HepG2 (cell line): ENCODE measurements around the gene GIN1. TPM values are rescaled to one million over a fixed set of nuclear protein-coding genes. Genes with fewer than 3 reads are reported as not detected.

Experiments
- ATAC-seq: fragments of 200-7000 bp; cut with Tn5 transposase; 3 replicates; pipeline ENCODE4 v1.9.1; 2020; ENCODE audit warnings: mild to moderate bottlenecking, moderate library complexity
- BruUV-seq: library from RNA; stranded (reverse); fragments of 400-500 nt; replicated peaks from 2 replicates; lab custom pipeline; 2021; lab: Mats Ljungman, UMichigan
- CTCF ChIA-PET: fragments of 300-600 bp; formaldehyde crosslinking; extraction: SDS; loops from one replicate; lab custom pipeline; 2021; ENCODE audit warnings: low total read pairs, inconsistent platforms, low intra/inter-chr PET ratio; lab: Yijun Ruan, JAX
- POLR2A ChIA-PET: fragments of 350-600 bp; sonication (Branson Sonifier 250); formaldehyde crosslinking; loops from one replicate; lab custom pipeline; 2020; ENCODE audit warnings: antibody characterized with exemption, inconsistent platforms; lab: Yijun Ruan, JAX
- DNase-seq: peaks from one replicate; pipeline ENCODE4 v3.0.0-alpha.2; 2015; ENCODE audit warnings: low spot score
- FAIRE-seq: peaks from 3 replicates; lab custom pipeline; 2011; peaks lifted over from hg19 to GRCh38; lab: Jason Lieb, UNC
- H2AFZ ChIP-seq: one replicate; pipeline ENCODE4 v1.6.1; 2011; ENCODE audit warnings: low read length, inconsistent platforms
- H3K27ac ChIP-seq: fragments of 300-600 bp; 3 replicates; pipeline ENCODE4 v1.8.0; 2011; ENCODE audit warnings: mixed run types, mild to moderate bottlenecking, mixed read lengths, low read length, inconsistent platforms; ENCODE audit not compliant: insufficient read depth; ENCODE audit errors: extremely low read length
- H3K27me3 ChIP-seq, 2 experiments: fragments of 200-600 bp in 1 of 2; 2 replicates in 1 of 2; 3 replicates in 1 of 2; pipeline versions ENCODE4 v1.6.0 to v1.8.0; 2011; ENCODE audit warnings: low read length in 2 of 2, mild to moderate bottlenecking in 2 of 2, moderate library complexity in 2 of 2, inconsistent platforms in 1 of 2; ENCODE audit not compliant: insufficient read depth in 2 of 2, control insufficient read depth in 1 of 2
- H3K36me3 ChIP-seq, 2 experiments: fragments of 200-600 bp in 1 of 2; replicated peaks in 1 of 2; 2 replicates in 1 of 2; 3 replicates in 1 of 2; pipeline versions ENCODE4 v1.5.1 to v1.8.0; 2011; ENCODE audit warnings: low read length in 2 of 2, inconsistent platforms in 1 of 2; ENCODE audit not compliant: insufficient read depth in 2 of 2, control insufficient read depth in 1 of 2
- H3K4me1 ChIP-seq: 2 replicates; pipeline ENCODE4 v1.5.1; 2012; ENCODE audit warnings: low read length, inconsistent platforms; ENCODE audit not compliant: insufficient read depth
- H3K4me2 ChIP-seq: 2 replicates; pipeline ENCODE4 v1.6.0; 2011; ENCODE audit warnings: low read depth, low read length, inconsistent platforms
- H3K4me3 ChIP-seq, 3 experiments: fragments of 200-600 bp in 1 of 3; sonication (generic), shearing (Covaris generic) in 1 of 3; replicated peaks in 1 of 3; 2 replicates each; pipeline ENCODE4 v1.5.1; 2011 to 2016; ENCODE audit warnings: low read length in 3 of 3, inconsistent platforms in 2 of 3, low read depth in 2 of 3, mild to moderate bottlenecking in 2 of 3, control low read depth in 1 of 3, mixed read lengths in 1 of 3; ENCODE audit not compliant: insufficient read depth in 1 of 3
- H3K79me2 ChIP-seq: one replicate; pipeline ENCODE4 v1.6.1; 2011; ENCODE audit warnings: low read length, inconsistent platforms; ENCODE audit not compliant: insufficient read depth
- H3K9ac ChIP-seq: 2 replicates; pipeline ENCODE4 v1.6.0; 2011; ENCODE audit warnings: mild to moderate bottlenecking, low read depth, low read length, inconsistent platforms; ENCODE audit not compliant: insufficient read depth
- H3K9me3 ChIP-seq: 2 replicates; pipeline ENCODE4 v1.5.1; 2012; ENCODE audit warnings: mild to moderate bottlenecking, low read length
- H4K20me1 ChIP-seq: 2 replicates; pipeline ENCODE4 v1.6.0; 2011; ENCODE audit warnings: inconsistent platforms, mild to moderate bottlenecking, low read length, moderate library complexity; ENCODE audit not compliant: insufficient read depth
- ARID3A ChIP-seq: IDR thresholded peaks from 2 replicates; pipeline ENCODE4 v1.6.1; 2012; ENCODE audit warnings: low read depth, low read length, improper control_type of control experiment
- CENPT ChIP-seq: sonication (generic); formaldehyde crosslinking; IDR thresholded peaks from 2 replicates; pipeline ENCODE4 v1.8.0; 2022; ENCODE audit warnings: low read depth, mild to moderate bottlenecking, moderate library complexity, missing genetic modification reagents
- CHCHD3 ChIP-seq: sonication (generic); formaldehyde crosslinking; IDR thresholded peaks from 2 replicates; pipeline ENCODE4 v1.8.0; 2022; ENCODE audit warnings: mild to moderate bottlenecking, missing genetic modification reagents, moderate library complexity
- CREB1 ChIP-seq, 2 experiments: fragments of 450-650 bp in 1 of 2; IDR thresholded peaks; 2 replicates each; pipeline ENCODE4 v1.6.1; 2016 to 2017; ENCODE audit warnings: control low read depth in 1 of 2, mild to moderate bottlenecking in 1 of 2, missing compliant biosample characterization in 1 of 2, missing genetic modification characterization in 1 of 2
- DDIT3 ChIP-seq: sonication (generic); formaldehyde crosslinking; IDR thresholded peaks from 2 replicates; pipeline ENCODE4 v1.4.0; 2020; ENCODE audit warnings: mild to moderate bottlenecking, missing genetic modification reagents
- E2F1 ChIP-seq: sonication (generic); formaldehyde crosslinking; IDR thresholded peaks from 2 replicates; pipeline ENCODE4 v1.5.0; 2020; ENCODE audit warnings: missing genetic modification reagents
- GZF1 ChIP-seq: sonication (generic); formaldehyde crosslinking; IDR thresholded peaks from 2 replicates; pipeline ENCODE4 v1.5.1; 2020; ENCODE audit warnings: mild to moderate bottlenecking, missing genetic modification reagents
- HNF4A ChIP-seq: sonication (generic); formaldehyde crosslinking; IDR thresholded peaks from 2 replicates; pipeline ENCODE4 v1.4.0; 2020; ENCODE audit warnings: missing genetic modification reagents
- NR3C1 ChIP-seq: sonication (generic); formaldehyde crosslinking; IDR thresholded peaks from 2 replicates; pipeline ENCODE4 v1.4.0; 2020; ENCODE audit warnings: missing genetic modification reagents
- PPARG ChIP-seq: conservative IDR thresholded peaks from 2 replicates; pipeline ENCODE4 v1.6.1; 2016; ENCODE audit warnings: missing biosample characterization, missing genetic modification reagents
- THAP9 ChIP-seq: sonication (generic); formaldehyde crosslinking; IDR thresholded peaks from 2 replicates; pipeline ENCODE4; 2020; ENCODE audit warnings: missing genetic modification reagents, mild to moderate bottlenecking, borderline replicate concordance
- WIZ ChIP-seq: sonication (generic); formaldehyde crosslinking; IDR thresholded peaks from 2 replicates; pipeline ENCODE4 v1.5.1; 2020; ENCODE audit warnings: mild to moderate bottlenecking, missing genetic modification reagents
- ZFP36L2 ChIP-seq: sonication (generic); formaldehyde crosslinking; IDR thresholded peaks from 2 replicates; pipeline ENCODE4 v1.4.0; 2020; ENCODE audit warnings: missing genetic modification reagents
- ZNF251 ChIP-seq: sonication (generic); formaldehyde crosslinking; IDR thresholded peaks from 2 replicates; pipeline ENCODE4 v1.9.0; 2021; ENCODE audit warnings: mild to moderate bottlenecking, missing genetic modification reagents
- ZNF33A ChIP-seq: sonication (generic); formaldehyde crosslinking; IDR thresholded peaks from 2 replicates; pipeline ENCODE4 v1.5.1; 2020; ENCODE audit warnings: missing genetic modification reagents, mild to moderate bottlenecking, moderate library complexity, borderline replicate concordance
- ZNF343 ChIP-seq: sonication (generic); formaldehyde crosslinking; IDR thresholded peaks from 2 replicates; pipeline ENCODE4 v1.4.0; 2020; ENCODE audit warnings: mild to moderate bottlenecking, missing genetic modification reagents
- ZNF513 ChIP-seq: sonication (generic); formaldehyde crosslinking; conservative IDR thresholded peaks from 2 replicates; pipeline ENCODE4 v1.5.0; 2020; ENCODE audit warnings: missing genetic modification reagents
- ZNF878 ChIP-seq: sonication (generic); formaldehyde crosslinking; IDR thresholded peaks from 2 replicates; pipeline ENCODE4 v1.8.1; 2023; ENCODE audit warnings: mild to moderate bottlenecking, missing genetic modification reagents, moderate library complexity
- ZSCAN30 ChIP-seq: sonication (generic); formaldehyde crosslinking; IDR thresholded peaks from 2 replicates; pipeline ENCODE4 v1.5.0; 2020; ENCODE audit warnings: mild to moderate bottlenecking, missing genetic modification reagents
- WGBS: methylation state at CpG from one replicate; pipeline ENCODE4 v1.1.6; 2017; ENCODE audit warnings: low lambda C conversion rate; 5-methylcytosine and 5-hydroxymethylcytosine counted together
- in situ Hi-C: cut with HindIII; loops from 2 replicates; pipeline ENCODE4 v1.10.0; 2017; ENCODE audit warnings: low pct_unique_long_range_greater_than_20kb; ENCODE audit not compliant: extremely low pct_ligation_motif_present
- intact Hi-C: fragments of 100-400 bp; cut with micrococcal nuclease; formaldehyde crosslinking; loops from one replicate; pipeline ENCODE4 v1.10.0; 2022; ENCODE audit not compliant: unreplicated experiment
- polyA plus RNA-seq, 8 experiments: library from polyadenylated mRNA; depleted of rRNA in 3 of 8; stranded (reverse) in 7 of 8; unstranded in 1 of 8; fragments of >200 nt; fragmentation: Illumina TruSeq in 4 of 8; extraction: Trizol in 4 of 8; gene quantifications; 2 replicates each; pipeline versions ENCODE4 v1.2.1 to v1.2.3, GENCODE V29; 2011 to 2016; ENCODE audit warnings: low read depth in 4 of 8, missing spikeins in 1 of 8, mixed read lengths in 1 of 8; ENCODE audit not compliant: insufficient read depth in 1 of 8
- total RNA-seq, 5 experiments: library from RNA; depleted of rRNA; stranded (reverse); fragments of >200 nt; fragmentation: Illumina TruSeq; extraction: Trizol; gene quantifications; 2 replicates each; pipeline ENCODE4 v1.2.3, GENCODE V29; 2016; ENCODE audit warnings: low read depth in 1 of 5

Gene GIN1
- total and polyA plus RNA-seq, 2 of the 13 experiments (the other 11 are each of a cell fraction or from before 2014, with no cell fraction given): 1.7 to 7.7 TPM

- H3K27ac ChIP-seq: no peak overlapping the region
- intact Hi-C loops: no loop called here
- no peak for TF ChIP-seq PPARG
- TF ChIP-seq HNF4A: no peak
- no peak for TF ChIP-seq ZSCAN30 (CRISPR knock-in tag)
- TF ChIP-seq THAP9: no peak
- no peak for TF ChIP-seq ZNF251 (CRISPR knock-in tag)
- no peak for TF ChIP-seq CHCHD3 (CRISPR knock-in tag)
- TF ChIP-seq ZNF513 (CRISPR knock-in tag): no peak
- no peak for TF ChIP-seq ZNF33A (CRISPR knock-in tag)
- TF ChIP-seq DDIT3 (CRISPR knock-in tag): no peak
- TF ChIP-seq ZFP36L2 (CRISPR knock-in tag): no peak
- no peak for TF ChIP-seq CREB1 (IDR thresholded peaks at IDR 0.05)
- no peak for TF ChIP-seq CREB1 (CRISPR knock-in tag; IDR thresholded peaks at IDR 0.05)
- TF ChIP-seq E2F1 (CRISPR knock-in tag): no peak
- no peak for TF ChIP-seq WIZ (CRISPR knock-in tag)
- no peak for TF ChIP-seq NR3C1 (CRISPR knock-in tag)
- no peak for TF ChIP-seq ZNF878 (CRISPR knock-in tag)
- no peak for TF ChIP-seq ZNF343
- TF ChIP-seq CENPT (CRISPR knock-in tag): no peak
- TF ChIP-seq ARID3A: no peak
- TF ChIP-seq GZF1: no peak
Measured at GRCh38 chr5:103132684-103133083, 12.7 kb upstream of the GIN1 start.

More at GRCh38 chr5:103132684-103133083, 12.7 kb upstream of the GIN1 start:
- 100% methylated on average over 1 of the region's 1 CpG for WGBS
- ChIA-PET CTCF (no interaction called here), POLR2A (no interaction called here)
- Histone ChIP-seq H3K79me2 (peaks cover 3% of the 10 kb centered on the region), H3K36me3 (no peaks in the 10 kb centered on the region), H3K4me3 (no peak overlapping the region), H3K27me3 (no peaks in the 10 kb centered on the region), H3K9me3 (no peaks in the 10 kb centered on the region), H3K4me1 (no peaks in the 10 kb centered on the region), H4K20me1 (no peaks in the 10 kb centered on the region), H2AFZ (no peak overlapping the region), H3K9ac (no peak overlapping the region), H3K4me2 (no peak overlapping the region)
- ATAC-seq: no peak
- no TSS peak for BruUV-seq
- no peak for DNase-seq
- in situ Hi-C loops: loop anchor here (10.0 kb wide), 1 partner anchor 348 kb away; no protein-coding TSS in a partner anchor
- no peak for FAIRE-seq
